Measurements from ENCODE around the gene NINJ1. TPM values are rescaled to one million over a fixed set of nuclear protein-coding genes. Genes with fewer than 3 reads are reported as not detected.

NINJ1 gene
- total and polyA plus RNA-seq, 2 of the 4 experiments (the other 2 are of a cell fraction) = 21.9 to 38.8 TPM

GRCh38 chr9:93110311-93110855, 23.7 kb downstream of the NINJ1 start:
- Histone ChIP-seq H2BK120ac (ENCODE audit: low read depth, low read length) (no peak overlapping the region), H3K14ac (replicated peaks; ENCODE audit: low read depth, low read length) (no peak overlapping the region), H3K9me3 (ENCODE audit: control insufficient read depth, insufficient read depth, low read length) (no peaks in the 10 kb centered on the region), H3K4ac (ENCODE audit: low read depth, low read length) (no peak overlapping the region), H3K4me2 (ENCODE audit: low read depth, low read length) (no peak overlapping the region), H3K79me1 (ENCODE audit: low read depth in 1 of 2, low read length in 2 of 2) (peaks cover 7 to 20% of the 10 kb centered on the region in 2 experiments), H3K18ac (ENCODE audit: low read depth, low read length) (no peak overlapping the region), H3K27ac (ENCODE audit: insufficient read depth, low read length) (no peak overlapping the region), H3K4me3 (ENCODE audit: insufficient read depth, low read depth, low read length) (no peak overlapping the region), H4K20me1 (ENCODE audit: insufficient read depth, low read length) (peaks cover 23% of the 10 kb centered on the region; the same call in 1 of the 2 replicates), H2BK15ac (ENCODE audit: low read depth, low read length) (no peak overlapping the region), H3K27me3 (ENCODE audit: control insufficient read depth, insufficient read depth, low read length) (no peaks in the 10 kb centered on the region), H2AFZ (replicated peaks; ENCODE audit: low read length, poor library complexity) (no peak overlapping the region), H3K9me1 (ENCODE audit: insufficient read depth, low read length) (no peaks in the 10 kb centered on the region; the same call in 1 of the 2 replicates), H2BK5ac (ENCODE audit: low read depth, low read length, poor library complexity, severe bottlenecking) (no peak overlapping the region), H3K23ac (ENCODE audit: low read depth, low read length) (no peak overlapping the region), H2BK20ac (ENCODE audit: low read depth, low read length) (no peak overlapping the region), H3K4me1 (ENCODE audit: control insufficient read depth, insufficient read depth, low read length) (no peaks in the 10 kb centered on the region), H4K8ac (ENCODE audit: low read depth in 2 of 2, low read length in 2 of 2) (no peak overlapping the region), H3K56ac (ENCODE audit: extremely low read depth, insufficient read depth, low read length) (no peak overlapping the region), H2AK9ac (replicated peaks; ENCODE audit: low read depth, low read length, poor library complexity) (no peak overlapping the region), H3K9ac (ENCODE audit: low read depth, low read length) (no peak overlapping the region), H4K5ac (ENCODE audit: low read depth, low read length) (no peak overlapping the region), H2AK5ac (ENCODE audit: low read depth, low read length) (no peak overlapping the region), H4K91ac (ENCODE audit: insufficient read depth, low read depth, low read length) (no peak overlapping the region), H3K36me3 (ENCODE audit: control insufficient read depth, insufficient read depth, low read length) (peaks cover 30% of the 10 kb centered on the region)
- WGBS, 2 experiments (ENCODE audit: extremely low coverage in 2 of 2, insufficient read length in 1 of 2) = 96% methylated on average over 14 of the region's 14 CpGs; no CpG with 5 or more reads in 1 of the 2 experiments
- CTCF ChIA-PET = interaction anchor here (1.5 kb wide), 1 partner anchor 456 kb away, joined by 3 read pairs; no protein-coding TSS in a partner anchor
- in situ Hi-C loops (cut with MboI; ENCODE audit: low sequenced_read_pairs) = loop anchor here (10.0 to 25.0 kb wide), 2 partner anchors 344 to 452 kb away; partner anchors contain the start of genes FAM120A and FAM120AOS
- BruUV-seq (replicated peaks) = no TSS peak
- intact Hi-C loops (cut with micrococcal nuclease) = no loop called here
- dilution Hi-C loops (cut with HindIII; ENCODE audit: low sequenced_read_pairs, unreplicated experiment) = no loop called here
- TF ChIP-seq FOS (IDR thresholded peaks at IDR 0.05; ENCODE audit: low read depth, low read length) (no peak), NFE2L2 (IDR thresholded peaks at IDR 0.05; ENCODE audit: low read depth, low read length) (no peak), POLR2A (IDR thresholded peaks at IDR 0.05; ENCODE audit: low read depth, low read length) (no peak), MAZ (IDR thresholded peaks at IDR 0.05; ENCODE audit: borderline replicate concordance, low read depth, low read length) (no peak), CTCF (conservative IDR thresholded peaks at IDR 0.05; ENCODE audit: low read depth, low read length) (no peak), MAFK (IDR thresholded peaks at IDR 0.05; ENCODE audit: low read depth, low read length) (no peak), CHD1 (IDR thresholded peaks at IDR 0.05; ENCODE audit: low read depth, low read length) (no peak), RCOR1 (IDR thresholded peaks at IDR 0.05; ENCODE audit: insufficient replicate concordance, low read length) (no peak), SMC3 (IDR thresholded peaks at IDR 0.05; ENCODE audit: low read depth, low read length) (no peak), RFX5 (IDR thresholded peaks at IDR 0.05; ENCODE audit: low read depth, low read length) (no peak), RAD21 (IDR thresholded peaks at IDR 0.05; ENCODE audit: low read length) (no peak), ELK1 (IDR thresholded peaks at IDR 0.05; ENCODE audit: borderline replicate concordance, low read depth, low read length) (no peak), MXI1 (IDR thresholded peaks at IDR 0.05; ENCODE audit: borderline replicate concordance, low read depth, low read length) (no peak), USF2 (IDR thresholded peaks at IDR 0.05; ENCODE audit: low read depth, low read length) (no peak), BHLHE40 (IDR thresholded peaks at IDR 0.05; ENCODE audit: low read depth, low read length) (no peak), CEBPB (IDR thresholded peaks at IDR 0.05; ENCODE audit: low read depth, low read length) (no peak)
- DNase-seq (no peak), ATAC-seq (ENCODE audit: low read depth) (no peak)
- POLR2A ChIA-PET (ENCODE audit: unreplicated experiment) = no interaction called here
